Adrenal gland (tissue), 12 donors: Measurements from ENCODE around the gene VWF. TPM values are rescaled to one million over a fixed set of nuclear protein-coding genes. Genes with fewer than 3 reads are reported as not detected.

Source experiments
- DNase-seq, 7 donors: peaks; one replicate each; pipeline ENCODE4 v3.0.0-alpha.2; 2019 to 2020
- H3K27ac ChIP-seq, 5 donors: fragments of 200-600 bp; sonication (generic) in 4 of 5; 1 replicate in 3 of 5; 2 replicates in 2 of 5; pipeline versions ENCODE4 v1.5.1 to v1.8.0; 2016 to 2020; ENCODE audit warnings: mild to moderate bottlenecking in 1 of 5
- H3K27me3 ChIP-seq: fragments of 200-600 bp; 2 replicates; pipeline ENCODE4 v1.8.0; 2021
- H3K36me3 ChIP-seq, 2 donors: fragments of 200-600 bp; replicated peaks in 1 of 2; 1 replicate in 1 of 2; 2 replicates in 1 of 2; pipeline versions ENCODE4 v1.5.1 to v1.8.0; 2018 to 2022
- H3K4me1 ChIP-seq, 2 donors: fragments of 200-600 bp; replicated peaks in 1 of 2; 1 replicate in 1 of 2; 2 replicates in 1 of 2; pipeline versions ENCODE4 v1.5.1 to v1.8.0; 2018 to 2021
- H3K4me3 ChIP-seq, 4 donors: fragments of 200-600 bp; sonication (generic) in 3 of 4; one replicate each; pipeline ENCODE4 v1.5.1; 2016 to 2018
- H3K9me3 ChIP-seq, 3 donors: fragments of 200-600 bp; sonication (generic) in 1 of 3; replicated peaks in 1 of 3; 1 replicate in 2 of 3; 2 replicates in 1 of 3; pipeline versions ENCODE4 v1.5.1 to v1.8.0; 2016 to 2021
- CTCF ChIP-seq, 6 experiments: fragments of 450-650 bp in 4 of 6; fragments of 200-600 bp in 2 of 6; sonication (generic) in 1 of 6; IDR thresholded peaks; 1 replicate in 5 of 6; 2 replicates in 1 of 6; pipeline versions ENCODE4 v1.5.1 to v1.8.0; 2016 to 2021; ENCODE audit warnings: antibody characterized with exemption in 6 of 6, mild to moderate bottlenecking in 2 of 6, moderate library complexity in 1 of 6
- POLR2A ChIP-seq, 2 donors: fragments of 450-650 bp; IDR thresholded peaks; one replicate each; pipeline ENCODE4 v1.6.1; 2017; ENCODE audit warnings: antibody characterized with exemption in 2 of 2, mild to moderate bottlenecking in 2 of 2, moderate library complexity in 1 of 2
- WGBS, 4 donors: extraction: QIAGEN DNeasy Blood & Tissue Kit in 2 of 4; methylation state at CpG; one replicate each; pipeline versions ENCODE4 v1.1.5 to v1.1.7; 2013 to 2017; 5-methylcytosine and 5-hydroxymethylcytosine counted together
- intact Hi-C, 2 donors: fragments of 100-400 bp; cut with DNase I; formaldehyde crosslinking; loops; one replicate each; pipeline versions ENCODE4 v1.14.1 to v1.15.0; 2022 to 2023
- polyA plus RNA-seq, 3 donors: library from polyadenylated mRNA; stranded (reverse); fragments of 200-250 nt in 2 of 3; fragments of 350-450 nt in 1 of 3; fragmentation: Illumina TruSeq in 1 of 3; extraction: RNeasy Lipid Tissue Mini Kit (QIAGEN cat#74804) in 1 of 3; gene quantifications; one replicate each; pipeline ENCODE4 v1.2.3, GENCODE V29; 2013 to 2014
- total RNA-seq, 9 donors: library from RNA; depleted of rRNA in 4 of 9; stranded (reverse); fragments of >200 nt in 4 of 9; fragments of 120-200 nt in 1 of 9; fragmentation: NEBNext Ultra II Directional in 1 of 9; extraction: Animal tissue kit (Norgen Biotek cat#: 25700) in 1 of 9; gene quantifications; one replicate each; pipeline versions ENCODE4 v1.1.0 to v1.2.4, GENCODE V29; 2013 to 2023
- donor health status: healthy with polysubstance abuse.
- donor health status: Bipolar disorder and iron deficiency.
- donor health status: DM: yes; HTN: yes; CAD: no.
- donor health status: DM: no; HTN: no; CAD: no.
- donor health status: DM: no; HTN: no; CAD: no.
- donor health status: DM: yes; HTN: yes; CAD: no.

The VWF gene
- total and polyA plus RNA-seq, 12 donors = 2.0 to 60.1 (median 36.2) TPM

GRCh38 chr12:5902736-5903135, 221.7 kb downstream of the VWF start:
- intact Hi-C loops = no loop called here
- no peak overlapping the region for H3K4me3 ChIP-seq
- no peaks in the 10 kb centered on the region for H3K4me1 ChIP-seq
- DNase-seq = no peak
- 90 to 95% (median 93%) methylated on average over 2 of the region's 2 CpGs for WGBS, 4 donors
- no peaks in the 10 kb centered on the region for H3K9me3 ChIP-seq
- no peaks in the 10 kb centered on the region for H3K36me3 ChIP-seq
- no peaks in the 10 kb centered on the region for H3K27me3 ChIP-seq
- H3K27ac ChIP-seq = no peak overlapping the region
- no peak for TF ChIP-seq CTCF (IDR thresholded peaks at IDR 0.05)
- TF ChIP-seq POLR2A (IDR thresholded peaks at IDR 0.05) = no peak

- Histone ChIP-seq H3K4me1 (no peaks in the 10 kb centered on the region), H3K4me3 (no peak overlapping the region), H3K27ac (no peak overlapping the region), H3K36me3 (no peaks in the 10 kb centered on the region), H3K9me3 (no peaks in the 10 kb centered on the region), H3K27me3 (no peaks in the 10 kb centered on the region)
- DNase-seq = no peak
- WGBS, 4 donors = 83 to 88% (median 88%) methylated on average over 6 of the region's 6 CpGs
- intact Hi-C loops = no loop called here
- TF ChIP-seq CTCF (IDR thresholded peaks at IDR 0.05) = no peak
- no peak for TF ChIP-seq POLR2A (IDR thresholded peaks at IDR 0.05)
These were observed 223.1 kb downstream of the VWF start for GRCh38 chr12:5901416-5901815.

DNA sequence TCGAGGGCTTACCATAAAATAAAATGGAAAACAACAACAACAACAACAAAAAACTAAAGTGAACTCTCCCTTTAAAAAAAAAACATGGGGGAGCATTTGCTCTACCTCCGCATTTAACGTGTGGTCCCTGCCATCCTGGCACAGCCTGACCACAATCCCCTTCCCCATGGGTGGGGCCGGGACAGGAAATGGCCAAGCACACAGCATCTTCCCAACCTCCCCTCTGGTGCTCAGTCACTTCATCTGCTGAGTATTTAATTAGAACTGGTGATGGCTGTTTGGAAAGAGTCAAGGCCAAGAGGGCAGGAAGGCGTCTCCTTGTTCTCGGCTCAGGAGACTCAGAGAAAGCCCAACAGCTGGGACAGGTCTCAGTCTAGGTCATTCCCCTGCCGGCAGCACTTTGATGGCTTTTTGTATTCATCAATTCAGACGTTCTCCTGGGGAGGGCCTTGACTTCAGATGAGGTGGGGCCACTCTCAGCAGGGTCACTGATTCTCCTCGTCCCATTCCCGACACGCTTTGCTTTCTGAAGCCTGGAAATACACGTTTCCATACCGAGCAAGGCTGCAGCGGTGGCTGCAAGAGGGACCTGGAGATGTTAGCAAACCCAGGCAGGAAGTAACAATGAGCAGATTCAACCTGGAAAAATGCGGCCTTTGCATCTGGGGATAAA, 223.8 kb downstream of the VWF start:
- no peaks in the 10 kb centered on the region for H3K36me3 ChIP-seq
- H3K27me3 ChIP-seq = no peaks in the 10 kb centered on the region
- H3K4me3 ChIP-seq = no peak overlapping the region
- intact Hi-C loops = no loop called here
- DNase-seq = no peak
- TF ChIP-seq POLR2A (IDR thresholded peaks at IDR 0.05) (no peak), CTCF (IDR thresholded peaks at IDR 0.05) (no peak)
- H3K9me3 ChIP-seq = no peaks in the 10 kb centered on the region
- H3K27ac ChIP-seq = no peak overlapping the region
- WGBS, 4 donors = 46 to 58% (median 52%) methylated on average over 15 of the region's 15 CpGs
- no peaks in the 10 kb centered on the region for H3K4me1 ChIP-seq

DNA sequence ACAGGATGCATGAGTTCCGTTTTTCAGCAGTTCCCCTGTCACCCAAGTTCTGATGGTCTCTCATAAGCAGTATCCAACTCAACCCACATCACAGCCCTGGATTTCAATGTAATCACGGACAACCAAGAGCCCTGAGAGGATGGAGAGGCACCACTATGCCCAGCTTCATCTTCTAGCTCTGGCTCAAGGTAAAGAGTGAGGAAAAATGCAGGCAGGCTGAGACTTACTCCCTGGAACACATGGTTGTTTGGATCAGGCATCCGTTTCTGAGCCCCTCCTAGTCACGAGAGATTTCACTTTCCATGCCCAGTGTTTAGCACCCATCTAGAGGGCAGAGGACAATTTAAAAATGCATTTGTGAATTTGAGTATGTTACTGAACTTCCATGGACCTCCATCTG, 224.4 kb downstream of the VWF start:
- H3K27me3 ChIP-seq = no peaks in the 10 kb centered on the region
- H3K9me3 ChIP-seq = no peaks in the 10 kb centered on the region
- no peaks in the 10 kb centered on the region for H3K4me1 ChIP-seq
- no peak for TF ChIP-seq CTCF (IDR thresholded peaks at IDR 0.05)
- no peak for TF ChIP-seq POLR2A (IDR thresholded peaks at IDR 0.05)
- DNase-seq = no peak
- no peak overlapping the region for H3K27ac ChIP-seq
- WGBS, 4 donors = 44 to 69% (median 63%) methylated on average over 4 of the region's 4 CpGs
- no peaks in the 10 kb centered on the region for H3K36me3 ChIP-seq
- no peak overlapping the region for H3K4me3 ChIP-seq
- intact Hi-C loops = no loop called here
